Measurements from ENCODE around the gene RBPMS2. TPM values are rescaled to one million over a fixed set of nuclear protein-coding genes. Genes with fewer than 3 reads are reported as not detected.

Gene RBPMS2
- polyA plus RNA-seq, 1 of the 3 experiments (the other 2 are of a cell fraction): 6.5 TPM

DNA sequence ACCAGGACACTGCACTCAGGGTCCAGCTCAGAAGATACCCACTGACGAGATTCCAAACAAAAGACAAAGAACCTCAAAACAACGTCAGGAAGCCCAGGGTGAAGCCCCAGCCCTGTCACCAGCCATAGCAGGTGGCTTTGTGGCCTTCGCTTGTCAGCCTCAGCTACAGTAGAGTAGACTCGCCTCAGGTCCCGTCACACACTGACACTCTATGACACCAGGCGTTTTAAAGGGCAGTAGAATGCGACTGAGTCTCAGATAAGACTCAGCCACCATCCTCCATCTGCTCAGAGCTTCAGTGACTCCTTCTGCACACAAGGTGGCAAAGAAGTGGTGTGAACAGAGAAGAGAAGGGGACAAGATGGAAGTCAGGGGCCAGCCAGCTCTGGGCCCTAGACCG lies 12.8 kb downstream of the RBPMS2 start:
- ChIA-PET CTCF (interaction anchor here (1.2 to 2.4 kb wide), 4 partner anchors 32 to 47 kb away, joined by 3 to 7 read pairs (median 4); no protein-coding TSS in a partner anchor), POLR2A (no interaction called here)
- DNase-seq: no peak
- Histone ChIP-seq H3K36me3 (replicated peaks in 1 of 2; ENCODE audit: control insufficient read depth in 1 of 2, insufficient read depth in 2 of 2, low read length in 1 of 2) (no peaks in the 10 kb centered on the region), H2AFZ (ENCODE audit: low read depth) (no peak overlapping the region), H3K27me3 (ENCODE audit: insufficient read depth) (no peaks in the 10 kb centered on the region), H3K4me1 (ENCODE audit: control insufficient read depth in 1 of 2, insufficient read depth in 2 of 2, low read depth in 1 of 2, low read length in 1 of 2) (no peaks in the 10 kb centered on the region; a peak in 1 of 4 replicates), H3K9ac (no peak overlapping the region), H3K9me2 (no peaks in the 10 kb centered on the region), H4K20me1 (ENCODE audit: insufficient read depth) (no peaks in the 10 kb centered on the region), H3K27ac (ENCODE audit: low read depth in 2 of 2, low read length in 1 of 2) (no peak overlapping the region), H3K4me2 (no peak overlapping the region), H3F3A (replicated peaks; ENCODE audit: insufficient read depth) (no peaks in the 10 kb centered on the region), H3K4me3 (ENCODE audit: low read depth in 2 of 2, low read length in 1 of 2) (no peak overlapping the region), H3K79me2 (ENCODE audit: insufficient read depth) (no peaks in the 10 kb centered on the region), H3K9me3 (no peaks in the 10 kb centered on the region)
- TF ChIP-seq PBX3 (IDR thresholded peaks at IDR 0.05) (no peak), MEF2A (IDR thresholded peaks at IDR 0.05; ENCODE audit: borderline replicate concordance, low read depth) (no peak), TEAD4 (IDR thresholded peaks at IDR 0.05; ENCODE audit: borderline replicate concordance, insufficient read depth) (no peak), RXRA (IDR thresholded peaks at IDR 0.05; ENCODE audit: borderline replicate concordance, low read depth) (no peak), EP300 (IDR thresholded peaks at IDR 0.05; ENCODE audit: borderline replicate concordance in 1 of 2, low read depth in 1 of 2, low read length in 1 of 2) (no peak), YY1 (IDR thresholded peaks at IDR 0.05; ENCODE audit: low read depth) (no peak), ELF1 (IDR thresholded peaks at IDR 0.05) (no peak), SIN3A (IDR thresholded peaks at IDR 0.05; ENCODE audit: borderline replicate concordance, low read depth, low read length) (no peak), IRF3 (IDR thresholded peaks at IDR 0.05; ENCODE audit: low read depth, low read length) (no peak), NRF1 (IDR thresholded peaks at IDR 0.05; ENCODE audit: low read depth, low read length) (no peak), EZH2phosphoT487 (IDR thresholded peaks at IDR 0.05; ENCODE audit: borderline replicate concordance, low read depth) (no peak), SMC3 (IDR thresholded peaks at IDR 0.05; ENCODE audit: low read depth, low read length) (no peak), RFX5 (IDR thresholded peaks at IDR 0.05; ENCODE audit: low read length) (no peak), TAF1 (IDR thresholded peaks at IDR 0.05; ENCODE audit: borderline replicate concordance, low read depth, low read length) (no peak), RCOR1 (IDR thresholded peaks at IDR 0.05; ENCODE audit: low read length) (no peak), GABPA (IDR thresholded peaks at IDR 0.05; ENCODE audit: low read depth) (no peak), JUND (IDR thresholded peaks at IDR 0.05) (no peak), FOSL2 (IDR thresholded peaks at IDR 0.05; ENCODE audit: borderline replicate concordance, low read depth) (no peak)
- TF ChIP-seq, protein P1, sequence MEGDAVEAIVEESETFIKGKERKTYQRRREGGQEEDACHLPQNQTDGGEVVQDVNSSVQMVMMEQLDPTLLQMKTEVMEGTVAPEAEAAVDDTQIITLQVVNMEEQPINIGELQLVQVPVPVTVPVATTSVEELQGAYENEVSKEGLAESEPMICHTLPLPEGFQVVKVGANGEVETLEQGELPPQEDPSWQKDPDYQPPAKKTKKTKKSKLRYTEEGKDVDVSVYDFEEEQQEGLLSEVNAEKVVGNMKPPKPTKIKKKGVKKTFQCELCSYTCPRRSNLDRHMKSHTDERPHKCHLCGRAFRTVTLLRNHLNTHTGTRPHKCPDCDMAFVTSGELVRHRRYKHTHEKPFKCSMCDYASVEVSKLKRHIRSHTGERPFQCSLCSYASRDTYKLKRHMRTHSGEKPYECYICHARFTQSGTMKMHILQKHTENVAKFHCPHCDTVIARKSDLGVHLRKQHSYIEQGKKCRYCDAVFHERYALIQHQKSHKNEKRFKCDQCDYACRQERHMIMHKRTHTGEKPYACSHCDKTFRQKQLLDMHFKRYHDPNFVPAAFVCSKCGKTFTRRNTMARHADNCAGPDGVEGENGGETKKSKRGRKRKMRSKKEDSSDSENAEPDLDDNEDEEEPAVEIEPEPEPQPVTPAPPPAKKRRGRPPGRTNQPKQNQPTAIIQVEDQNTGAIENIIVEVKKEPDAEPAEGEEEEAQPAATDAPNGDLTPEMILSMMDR (IDR thresholded peaks at IDR 0.05): no peak
- 94% methylated on average over 8 of the region's 8 CpGs for WGBS (ENCODE audit: low lambda C conversion rate)
